Endothelial cell of umbilical vein (primary cell): ENCODE data around the gene PILRB.

Experiments used
- CTCF ChIP-seq, 2 donors: IDR thresholded peaks; 1 replicate in 1 of 2; 2 replicates in 1 of 2; pipeline ENCODE4 v1.5.1; 2011; ENCODE audit warnings: low read length in 2 of 2, mild to moderate bottlenecking in 2 of 2, moderate library complexity in 2 of 2, control low read depth in 1 of 2, inconsistent platforms in 1 of 2, low read depth in 1 of 2; ENCODE audit not compliant: insufficient read depth in 1 of 2; ENCODE audit errors: extremely low read depth in 1 of 2
- EZH2 ChIP-seq: IDR thresholded peaks from 2 replicates; pipeline ENCODE4 v1.6.1; 2012; ENCODE audit warnings: borderline replicate concordance, low read depth, mild to moderate bottlenecking, moderate library complexity, low read length, inconsistent platforms; ENCODE audit not compliant: severe bottlenecking
- GATA2 ChIP-seq: IDR thresholded peaks from 2 replicates; pipeline ENCODE4 v1.7.0; 2011; ENCODE audit warnings: low read depth, mild to moderate bottlenecking, moderate library complexity, mixed read lengths, low read length; ENCODE audit not compliant: insufficient read length, insufficient read depth
- JUN ChIP-seq: IDR thresholded peaks from 2 replicates; pipeline ENCODE4 v1.6.1; 2011; ENCODE audit warnings: borderline replicate concordance, low read depth; ENCODE audit not compliant: insufficient read length, insufficient read depth
- POLR2A ChIP-seq: IDR thresholded peaks from 2 replicates; pipeline ENCODE4 v1.6.1; 2012; ENCODE audit warnings: low read depth, mild to moderate bottlenecking, control low read depth, low read length
- POLR2AphosphoS5 ChIP-seq: IDR thresholded peaks from 2 replicates; pipeline ENCODE4 v1.6.1; 2012; ENCODE audit warnings: low read depth, mild to moderate bottlenecking, control low read depth, low read length, moderate library complexity; ENCODE audit not compliant: insufficient read depth

DNA sequence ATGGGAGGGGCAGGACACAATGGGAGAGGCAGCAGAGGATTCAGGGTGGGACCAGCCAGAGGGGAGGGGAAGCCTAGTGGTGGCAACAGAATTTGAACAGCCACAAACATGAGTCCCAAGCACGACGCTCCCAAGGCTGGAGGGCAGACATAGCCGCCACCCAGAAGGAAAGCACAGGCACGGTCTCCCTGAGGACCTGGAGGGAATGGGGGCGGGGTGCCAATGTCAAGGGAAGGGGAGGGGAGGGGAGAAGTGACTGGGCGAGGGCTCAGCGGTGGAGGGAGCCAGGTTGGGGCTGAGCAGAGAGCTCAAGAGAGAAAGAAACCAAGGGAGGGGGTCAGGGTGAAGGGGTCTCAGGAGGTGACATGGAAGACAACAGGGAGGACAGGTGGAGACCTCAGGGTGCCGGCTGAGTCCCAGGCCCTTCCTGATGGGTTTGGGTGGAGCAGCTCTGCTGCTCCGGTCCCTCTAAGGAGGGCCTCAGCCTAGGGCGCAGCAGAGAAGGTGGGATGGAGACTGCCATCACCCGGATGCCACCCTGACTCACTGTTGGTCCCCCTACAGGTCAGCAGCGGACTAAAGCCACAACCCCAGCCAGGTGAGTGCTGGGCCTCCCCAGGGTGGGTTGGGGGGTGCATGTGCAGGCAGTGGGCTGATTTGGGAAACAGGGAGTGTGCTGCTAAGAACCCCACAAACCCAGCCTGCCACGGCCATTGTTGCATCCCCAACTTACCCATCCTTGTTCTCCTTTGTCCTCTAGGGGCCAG lies 39.6 kb downstream of the PILRB start:
- no peak for TF ChIP-seq CTCF (IDR thresholded peaks at IDR 0.05; ENCODE audit: extremely low read depth in 1 of 2, insufficient read depth in 1 of 2, low read depth in 1 of 2, low read length in 2 of 2)
- TF ChIP-seq POLR2AphosphoS5: no peak
- no peak for TF ChIP-seq EZH2
- no peak for TF ChIP-seq POLR2A
- no peak for TF ChIP-seq GATA2
- no peak for TF ChIP-seq JUN
